HG03558 (cell line): ENCODE results near the gene TENM4.

Experiments used
- ATAC-seq: cut with Tn5 transposase; IDR thresholded peaks from one replicate; pipeline ENCODE4 v1.9.1; 2021; ENCODE audit warnings: moderate number of reproducible peaks; ENCODE audit not compliant: unreplicated experiment; ENCODE audit errors: extremely low read depth

TENM4 gene

DNA sequence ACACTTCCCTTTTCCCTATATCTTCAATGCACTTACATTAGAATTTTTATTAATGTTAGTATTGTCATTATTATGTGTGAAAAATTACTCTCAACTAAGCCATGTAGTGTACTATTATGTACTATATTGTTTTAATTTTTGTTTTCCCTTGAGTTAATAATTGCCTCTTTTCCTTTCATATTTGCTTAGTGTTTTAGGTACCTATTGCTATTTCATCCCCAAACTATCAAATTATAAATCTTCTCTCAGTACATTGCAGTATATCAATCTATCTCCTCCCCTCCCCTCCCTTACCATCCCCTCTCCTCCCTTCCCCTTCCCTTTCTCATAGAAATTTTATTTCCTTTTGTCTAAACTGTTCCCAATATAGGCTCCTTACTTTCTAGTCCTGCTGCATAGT, 12.8 kb upstream of the TENM4 start:
- no peak for ATAC-seq

GRCh38 chr11:79449040-79449439, 8.2 kb upstream of the TENM4 start:
- ATAC-seq, result no peak

- ATAC-seq, result no peak
Measured at GRCh38 chr11:79447038-79447786, 6.4 kb upstream of the TENM4 start.

DNA sequence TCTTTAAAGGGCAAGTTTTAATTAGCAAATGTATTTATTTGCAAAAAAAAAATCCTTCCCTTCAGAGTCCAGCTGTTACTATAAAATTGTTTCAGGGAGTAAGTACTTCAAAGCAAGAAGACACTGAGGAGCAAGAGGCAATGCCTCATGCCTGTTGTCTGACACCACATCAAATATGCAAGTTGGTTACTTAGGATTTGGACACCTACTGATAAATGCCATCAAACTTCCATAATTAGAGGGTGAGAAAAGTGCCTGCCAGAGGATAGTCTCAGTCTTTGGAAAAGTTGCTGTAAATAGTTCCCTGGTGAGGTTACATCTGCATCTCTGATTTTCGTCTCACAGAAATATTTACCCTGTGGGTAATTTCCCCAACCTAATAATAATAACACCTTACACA, 4.1 kb upstream of the TENM4 start:
- ATAC-seq, result no peak

DNA sequence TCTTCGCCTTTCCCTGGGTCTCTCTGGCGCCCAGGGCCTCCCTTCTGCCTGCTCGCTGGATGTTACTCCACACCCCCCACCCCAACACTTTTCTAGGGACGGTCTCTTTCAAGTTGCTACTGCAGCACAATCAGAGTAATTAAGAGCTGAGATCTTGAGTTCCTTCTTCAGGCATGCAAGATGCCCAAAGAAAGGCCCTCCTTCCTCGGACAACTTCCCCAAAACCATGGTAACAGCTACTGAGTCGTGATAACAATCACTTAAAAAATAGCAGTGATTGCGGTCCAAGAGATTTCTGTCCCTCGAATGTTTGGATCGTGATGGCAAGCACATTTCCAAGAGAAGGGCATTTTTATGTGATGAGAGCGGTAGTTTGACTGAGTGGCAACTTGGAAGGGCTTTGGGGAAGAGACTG, 638 bp upstream of the TENM4 start:
- no peak for ATAC-seq

GRCh38 chr11:79439886-79440570, 802 bp downstream of the TENM4 start:
- no peak for ATAC-seq

- ATAC-seq, result no peak
Measured at GRCh38 chr11:79439410-79439885, 1.4 kb downstream of the TENM4 start.

DNA sequence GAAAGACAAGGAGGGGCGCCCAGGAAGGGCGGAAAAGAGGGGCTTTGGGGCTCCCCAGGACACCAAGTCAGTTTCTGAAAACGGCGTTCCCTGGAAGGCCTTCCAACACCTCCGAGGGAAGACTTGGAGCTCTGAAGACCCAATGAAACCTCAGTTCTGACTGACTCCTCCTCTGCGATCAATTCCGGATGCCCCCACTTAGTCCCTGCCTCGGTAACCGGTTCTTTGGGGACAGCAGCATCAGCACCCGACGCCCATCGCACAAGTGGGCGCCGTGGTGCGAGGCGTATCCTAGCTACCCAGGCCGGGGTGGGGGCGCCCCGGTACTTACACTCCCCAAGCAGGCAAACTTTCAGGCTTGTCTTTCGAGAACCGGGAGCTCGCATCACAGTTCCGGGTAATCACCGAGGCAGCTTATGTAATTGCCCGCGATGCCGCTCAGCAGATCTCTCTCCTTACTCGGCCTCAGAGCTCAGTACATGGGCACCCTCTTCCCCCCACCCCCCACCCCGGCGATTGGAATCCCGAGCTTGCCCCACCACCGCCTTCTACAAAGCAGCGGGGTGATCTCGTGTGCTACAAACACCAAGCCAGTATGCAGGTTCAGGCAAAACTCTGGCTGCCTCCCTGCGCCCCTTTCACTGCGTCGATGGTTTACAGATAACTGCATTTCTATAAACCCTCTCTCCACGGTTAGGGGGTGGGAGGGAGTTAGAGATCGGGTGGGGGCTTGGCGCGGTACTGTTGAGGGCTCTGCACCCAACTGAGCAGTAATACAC, 2.0 kb downstream of the TENM4 start:
- no peak for ATAC-seq

DNA sequence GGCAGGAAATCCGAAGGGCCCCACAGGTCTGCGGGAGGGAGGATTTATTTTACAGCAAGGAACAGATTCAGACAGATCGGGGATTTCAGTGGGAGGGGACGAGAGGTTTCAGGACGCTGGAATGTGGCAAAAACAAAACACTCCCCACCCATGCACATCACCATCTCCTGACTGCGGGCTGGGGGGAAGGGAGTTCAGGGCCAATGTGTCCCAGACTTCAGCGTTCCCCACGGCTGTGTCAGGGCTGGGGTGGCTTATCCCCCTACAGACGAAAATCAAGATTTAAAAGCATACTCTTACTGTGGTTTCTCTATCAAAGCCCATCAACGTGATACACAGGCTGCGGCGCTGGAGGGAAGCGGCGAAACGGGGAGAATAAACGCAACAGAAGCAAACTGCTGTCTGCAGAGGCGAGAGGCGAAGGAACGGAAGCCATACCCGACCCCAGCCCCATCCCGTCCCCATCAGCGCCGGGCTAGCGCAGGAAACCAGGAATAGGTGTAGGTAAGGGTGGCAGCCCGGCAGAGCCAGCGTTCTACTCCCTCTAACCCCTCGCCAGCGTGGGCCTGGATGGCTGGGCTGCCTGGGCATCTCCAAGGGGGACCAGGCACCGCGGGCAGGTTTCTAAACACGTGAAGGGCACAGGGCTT, 2.7 kb downstream of the TENM4 start:
- no peak for ATAC-seq

- no peak for ATAC-seq
Measured at GRCh38 chr11:79437278-79437980, 3.4 kb downstream of the TENM4 start.

- ATAC-seq, result no peak
Measured at GRCh38 chr11:79436919-79437277, 3.9 kb downstream of the TENM4 start.

DNA sequence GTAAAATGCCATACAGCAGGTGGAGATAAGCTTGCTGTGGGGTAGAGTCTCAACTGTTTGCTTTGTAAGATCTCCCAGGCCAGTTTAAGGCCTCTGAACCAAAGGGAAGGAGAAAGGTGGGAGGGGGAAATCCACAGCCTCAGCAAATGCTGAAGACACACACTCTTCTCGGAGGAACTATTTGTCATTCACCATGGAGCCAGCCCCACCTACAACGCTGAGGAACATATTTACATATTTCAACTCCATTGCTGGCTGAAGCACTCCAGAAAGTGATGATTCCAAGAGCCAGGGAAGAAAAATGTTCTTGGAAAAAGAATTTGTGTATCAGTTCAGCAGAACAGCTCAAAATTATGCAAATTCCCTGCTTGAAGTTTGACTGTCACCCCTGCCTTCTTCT, 6.5 kb downstream of the TENM4 start:
- no peak for ATAC-seq

- no peak for ATAC-seq
Measured at GRCh38 chr11:79432138-79432537, 8.7 kb downstream of the TENM4 start.

DNA sequence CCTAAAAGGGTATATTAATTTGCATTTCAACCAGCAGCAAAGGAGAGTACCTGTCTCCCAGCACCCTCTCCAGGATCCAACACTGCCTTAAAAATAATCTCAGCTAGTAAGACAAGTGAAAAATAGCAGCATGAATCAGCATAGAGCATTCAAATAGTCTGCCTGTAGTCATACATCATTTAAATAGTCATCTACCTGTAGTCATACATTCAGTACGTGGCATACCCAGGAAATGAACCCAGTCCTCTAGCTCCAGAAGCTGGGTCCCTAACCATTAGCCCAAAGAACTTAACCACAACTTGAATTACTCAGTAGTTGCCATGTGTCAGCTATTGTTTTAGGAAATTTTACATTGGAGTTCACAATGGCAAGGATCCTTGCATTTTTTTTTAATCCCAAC, 9.3 kb downstream of the TENM4 start:
- ATAC-seq, result no peak

DNA sequence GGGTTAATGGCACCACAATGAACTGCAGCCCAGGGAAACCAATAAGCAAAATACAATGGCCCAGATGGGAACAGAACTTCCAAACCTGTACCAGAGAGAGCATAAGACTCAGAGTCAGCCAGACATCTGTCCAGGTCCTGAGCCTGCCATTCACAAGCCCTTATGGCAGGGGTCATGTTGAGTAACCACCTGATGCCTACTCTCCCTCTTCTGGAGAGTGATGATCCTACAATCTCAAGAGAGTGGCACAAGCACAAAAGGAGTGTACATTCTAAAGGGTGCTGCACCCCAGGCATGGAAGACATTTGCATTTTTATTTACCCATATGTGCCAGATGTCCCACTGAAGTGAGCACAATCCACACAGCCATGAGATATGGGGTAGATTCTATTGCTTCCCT, 10.6 kb downstream of the TENM4 start:
- no peak for ATAC-seq

DNA sequence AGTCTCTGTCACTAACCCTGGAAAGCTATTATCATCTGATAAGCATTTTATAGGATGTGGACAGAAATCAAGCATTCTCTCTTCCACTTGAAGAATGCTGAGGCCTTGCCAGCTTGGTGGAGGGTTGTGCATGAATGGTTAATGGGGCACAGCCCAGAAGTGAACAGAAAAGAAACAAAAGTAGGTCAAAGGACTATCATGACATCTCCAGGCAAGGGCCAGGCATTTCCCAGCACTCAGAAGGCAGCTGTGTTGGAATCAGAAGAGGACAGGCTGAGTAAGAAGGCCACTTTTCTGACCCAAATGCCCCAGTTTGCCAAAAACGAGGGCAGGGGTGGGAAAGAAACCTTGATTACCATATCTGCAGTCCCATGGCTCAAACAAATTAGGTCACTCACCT, 12.4 kb downstream of the TENM4 start:
- no peak for ATAC-seq

DNA sequence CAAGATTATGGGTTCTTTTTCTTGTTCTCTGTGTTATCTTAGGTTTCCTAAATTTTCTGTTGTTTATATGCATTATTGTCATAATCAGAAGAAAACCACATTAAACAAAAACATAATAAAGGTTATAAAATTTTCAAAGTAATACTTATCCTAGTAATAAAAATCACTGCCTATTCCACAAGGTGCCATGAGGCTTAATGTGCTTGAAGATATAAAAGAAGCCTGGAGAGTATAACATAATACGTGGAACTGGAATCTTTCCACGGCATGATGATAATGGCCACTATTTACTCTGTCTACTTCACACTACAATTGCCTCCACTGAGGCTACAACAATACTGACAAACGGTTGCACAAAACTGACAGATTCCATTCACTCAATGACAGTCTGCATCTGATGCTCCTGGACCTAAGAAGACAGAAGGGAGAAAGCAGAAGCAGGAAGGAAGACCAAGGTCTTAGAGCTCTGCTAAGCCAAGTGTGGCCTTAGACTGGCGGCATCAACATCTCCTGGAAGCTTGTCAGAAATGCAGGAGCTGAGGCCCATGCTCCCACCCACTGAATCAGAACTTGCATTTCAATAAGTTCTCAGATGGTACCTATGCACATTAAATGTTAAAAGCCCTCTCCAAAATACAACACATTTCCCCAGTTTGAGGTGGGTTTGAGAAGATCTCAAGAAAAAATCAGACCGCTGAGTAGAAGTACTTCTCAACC, 13.1 kb downstream of the TENM4 start:
- no peak for ATAC-seq

GRCh38 chr11:79427126-79427525, 13.7 kb downstream of the TENM4 start:
- no peak for ATAC-seq

DNA sequence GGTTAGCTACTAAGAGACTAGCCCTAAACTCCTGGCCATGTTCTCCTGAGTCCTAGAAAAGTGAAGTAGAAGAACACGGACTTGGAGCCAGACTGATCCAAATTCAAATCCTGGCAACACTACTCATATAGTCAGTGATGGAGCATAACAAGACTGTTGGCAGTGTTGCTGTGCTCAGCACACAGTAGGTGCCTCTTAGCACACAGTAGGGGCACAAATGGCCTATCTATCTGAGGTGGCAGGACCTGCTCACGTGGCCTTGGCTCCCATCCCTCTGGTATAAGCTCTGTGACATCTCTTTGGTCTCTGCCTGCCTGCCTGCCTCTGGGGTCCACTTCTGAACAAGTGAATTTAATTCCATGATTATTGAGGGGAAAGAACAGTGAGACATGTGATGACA, 15.4 kb downstream of the TENM4 start:
- no peak for ATAC-seq
